Pons (tissue), 1 donor: ENCODE results near the gene USP34.
"Not testable (repeated sequence)": the region's sequence is repeated elsewhere in the genome, so short reads cannot be mapped to it uniquely, and the experiment has no call there.

Source experiments
- DNase-seq: peaks from one replicate; pipeline ENCODE4 v3.0.0-alpha.2; 2016; ENCODE audit warnings: low spot score

The USP34 gene, protein sequence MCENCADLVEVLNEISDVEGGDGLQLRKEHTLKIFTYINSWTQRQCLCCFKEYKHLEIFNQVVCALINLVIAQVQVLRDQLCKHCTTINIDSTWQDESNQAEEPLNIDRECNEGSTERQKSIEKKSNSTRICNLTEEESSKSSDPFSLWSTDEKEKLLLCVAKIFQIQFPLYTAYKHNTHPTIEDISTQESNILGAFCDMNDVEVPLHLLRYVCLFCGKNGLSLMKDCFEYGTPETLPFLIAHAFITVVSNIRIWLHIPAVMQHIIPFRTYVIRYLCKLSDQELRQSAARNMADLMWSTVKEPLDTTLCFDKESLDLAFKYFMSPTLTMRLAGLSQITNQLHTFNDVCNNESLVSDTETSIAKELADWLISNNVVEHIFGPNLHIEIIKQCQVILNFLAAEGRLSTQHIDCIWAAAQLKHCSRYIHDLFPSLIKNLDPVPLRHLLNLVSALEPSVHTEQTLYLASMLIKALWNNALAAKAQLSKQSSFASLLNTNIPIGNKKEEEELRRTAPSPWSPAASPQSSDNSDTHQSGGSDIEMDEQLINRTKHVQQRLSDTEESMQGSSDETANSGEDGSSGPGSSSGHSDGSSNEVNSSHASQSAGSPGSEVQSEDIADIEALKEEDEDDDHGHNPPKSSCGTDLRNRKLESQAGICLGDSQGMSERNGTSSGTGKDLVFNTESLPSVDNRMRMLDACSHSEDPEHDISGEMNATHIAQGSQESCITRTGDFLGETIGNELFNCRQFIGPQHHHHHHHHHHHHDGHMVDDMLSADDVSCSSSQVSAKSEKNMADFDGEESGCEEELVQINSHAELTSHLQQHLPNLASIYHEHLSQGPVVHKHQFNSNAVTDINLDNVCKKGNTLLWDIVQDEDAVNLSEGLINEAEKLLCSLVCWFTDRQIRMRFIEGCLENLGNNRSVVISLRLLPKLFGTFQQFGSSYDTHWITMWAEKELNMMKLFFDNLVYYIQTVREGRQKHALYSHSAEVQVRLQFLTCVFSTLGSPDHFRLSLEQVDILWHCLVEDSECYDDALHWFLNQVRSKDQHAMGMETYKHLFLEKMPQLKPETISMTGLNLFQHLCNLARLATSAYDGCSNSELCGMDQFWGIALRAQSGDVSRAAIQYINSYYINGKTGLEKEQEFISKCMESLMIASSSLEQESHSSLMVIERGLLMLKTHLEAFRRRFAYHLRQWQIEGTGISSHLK (N-terminal part only)

DNA sequence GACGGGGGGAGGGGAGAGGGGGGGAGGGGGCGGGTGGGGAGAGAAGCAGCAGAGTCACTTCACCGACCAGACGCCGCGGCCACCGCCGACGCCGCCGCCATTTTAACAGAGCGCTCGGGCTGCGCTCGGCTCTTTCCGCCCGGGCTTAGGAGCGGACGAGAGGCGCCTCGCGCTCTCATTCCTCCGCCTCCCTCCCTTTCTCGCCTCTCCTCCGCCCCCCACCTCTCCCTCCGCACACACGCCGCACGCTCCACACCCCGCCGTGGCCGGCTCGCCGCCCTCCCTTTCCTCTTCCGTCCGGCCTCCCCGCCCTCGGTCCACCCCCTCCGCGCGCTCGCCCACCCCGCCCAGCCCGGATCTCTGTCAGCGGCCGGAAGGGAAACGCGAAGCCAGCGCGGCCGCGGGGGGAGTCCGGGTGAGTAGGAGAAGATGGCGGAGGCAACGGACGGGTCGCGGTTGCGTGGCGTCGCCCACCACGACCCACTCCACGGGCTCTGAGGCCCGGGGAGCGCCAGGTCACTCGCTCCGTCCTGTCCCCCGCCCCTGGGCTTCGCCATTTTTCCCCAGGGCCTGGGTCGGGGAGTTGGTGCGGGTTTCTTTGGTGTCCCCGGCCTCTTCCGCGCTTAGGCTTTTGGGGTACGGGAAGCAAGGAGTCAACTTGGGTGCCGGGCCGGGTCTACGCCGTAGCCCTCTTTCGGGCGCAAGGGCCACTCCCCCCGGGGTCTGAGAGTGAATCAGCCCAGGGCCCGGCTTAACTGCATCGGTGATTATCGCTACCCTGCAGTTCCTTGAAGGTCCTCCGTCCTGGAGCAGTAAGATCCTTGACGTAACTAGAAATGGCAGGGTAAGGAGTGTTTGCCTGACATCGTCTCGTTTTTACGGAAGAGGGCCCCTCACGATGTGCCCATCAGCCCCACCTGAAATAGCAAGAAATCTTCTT lies at the start of gene USP34:
Gene USP34, minus strand, starts transcription at position 123 of the 940 bp plus-strand sequence. CDS start 395 bp downstream, outside the sequence.
- DNase-seq = peak; percentile 91

DNA sequence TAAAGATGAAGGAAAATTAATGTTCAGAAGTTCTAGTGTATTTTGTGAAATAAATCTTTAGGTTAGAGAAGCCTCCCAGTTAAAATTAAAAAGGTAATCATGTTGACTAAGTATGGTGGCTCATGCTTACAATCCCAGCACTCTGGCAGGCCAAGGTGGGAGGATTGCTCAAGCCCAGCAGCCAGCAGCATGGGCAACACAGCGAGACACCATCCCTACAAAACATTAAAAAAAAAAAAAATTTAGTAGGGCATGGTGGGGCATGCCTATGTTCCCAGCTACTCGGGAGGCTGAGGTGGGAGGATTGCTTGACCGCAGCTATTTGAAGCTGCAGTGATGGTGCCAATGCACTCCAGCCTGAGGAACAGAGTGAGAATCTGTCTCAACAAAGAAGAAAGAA lies 49.4 kb upstream of the USP34 start:
- DNase-seq = no peak

DNA sequence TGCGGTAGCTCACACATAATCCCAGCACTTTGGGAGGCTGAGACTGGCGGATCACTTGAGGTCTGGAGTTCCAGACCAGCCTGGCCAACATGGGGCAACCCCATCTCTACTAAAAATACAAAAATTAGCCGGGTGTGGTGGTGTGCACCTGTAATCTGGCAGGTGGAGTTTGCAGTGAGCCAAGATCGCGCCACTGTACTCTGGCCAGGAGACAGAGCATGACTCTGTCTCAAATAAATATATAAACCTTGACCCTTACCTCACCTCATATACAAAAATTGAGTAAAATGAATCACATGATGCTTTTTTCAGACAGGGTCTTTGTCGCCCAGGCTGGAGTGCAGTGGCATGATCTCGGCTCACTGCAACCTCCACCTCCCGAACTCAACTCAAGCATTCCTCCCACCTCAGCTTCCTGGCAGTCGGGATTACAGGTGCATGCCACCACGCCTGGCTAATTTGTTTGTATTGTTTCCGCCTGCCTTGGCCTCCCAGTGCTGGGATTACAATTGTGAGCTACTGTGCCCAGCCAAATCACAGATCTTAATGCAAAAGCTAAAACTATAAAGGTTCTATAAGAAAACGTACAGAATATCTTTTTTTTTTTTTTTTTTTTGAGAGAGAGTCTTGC lies 42.0 kb upstream of the USP34 start:
- DNase-seq = no peak

DNA sequence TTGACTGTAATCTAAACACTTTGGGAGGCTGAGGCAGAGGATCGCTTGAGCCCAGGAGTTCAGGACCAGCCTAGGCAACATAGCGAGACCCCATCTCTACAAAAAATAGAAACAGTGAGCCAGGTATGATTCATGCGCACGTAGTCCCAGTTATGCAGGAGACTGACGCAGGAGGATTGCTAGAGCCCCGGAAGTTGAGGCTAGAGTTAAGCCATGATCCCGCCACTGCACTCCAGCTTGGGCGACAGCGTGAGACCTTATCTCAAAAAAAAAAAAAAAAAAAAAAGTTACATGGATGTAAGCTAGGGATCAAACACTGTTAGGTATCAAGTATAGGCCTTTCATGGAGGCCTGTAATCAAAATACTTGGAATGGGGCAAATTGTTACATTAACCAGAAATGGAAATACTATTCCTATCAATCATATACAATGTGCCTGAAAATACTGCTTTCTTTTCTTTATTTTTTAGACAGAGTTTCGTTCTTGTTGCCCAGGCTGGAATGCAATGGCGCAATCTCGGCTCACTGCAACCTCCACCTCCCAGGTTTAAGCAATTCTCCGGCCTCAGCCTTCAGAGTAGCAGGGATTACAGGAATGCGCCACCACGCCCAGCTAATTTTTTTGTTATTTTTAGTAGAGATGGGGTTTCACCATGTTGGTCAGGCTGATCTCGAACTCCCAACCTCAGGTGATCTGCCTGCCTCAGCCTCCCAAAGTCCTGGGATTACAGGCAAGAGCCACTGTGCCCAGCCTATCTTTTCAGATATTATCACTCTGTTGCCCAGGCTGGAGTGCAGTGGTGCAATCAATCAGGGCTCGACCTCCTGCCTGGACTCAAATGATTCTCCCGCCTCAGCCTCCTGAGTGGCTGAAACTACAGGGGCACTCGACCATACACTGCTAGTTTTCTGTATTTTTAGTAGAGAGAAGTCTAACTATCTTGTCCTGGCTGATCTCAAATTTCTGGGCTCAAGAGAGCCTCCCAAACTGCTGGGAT lies 40.1 kb upstream of the USP34 start:
- no peak for DNase-seq

DNA sequence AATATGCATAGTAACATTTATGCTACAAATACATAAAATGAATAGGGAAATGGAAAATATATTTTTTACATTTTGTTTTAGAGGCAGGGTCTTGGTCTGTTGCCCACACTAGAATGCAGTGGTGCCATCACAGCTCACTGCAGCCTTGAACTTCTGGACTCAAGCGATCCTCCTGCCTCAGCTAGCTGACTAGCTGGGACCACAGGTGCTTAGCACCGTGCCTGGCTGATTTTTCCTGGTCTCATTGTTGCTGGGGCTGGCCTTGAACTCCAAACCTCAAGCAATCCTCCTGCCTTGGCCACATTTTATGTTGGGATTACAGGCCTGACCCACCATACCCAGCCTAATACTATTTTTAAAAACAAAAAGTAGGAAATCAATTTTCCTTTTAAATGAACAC lies 34.1 kb upstream of the USP34 start:
- no peak for DNase-seq

DNA sequence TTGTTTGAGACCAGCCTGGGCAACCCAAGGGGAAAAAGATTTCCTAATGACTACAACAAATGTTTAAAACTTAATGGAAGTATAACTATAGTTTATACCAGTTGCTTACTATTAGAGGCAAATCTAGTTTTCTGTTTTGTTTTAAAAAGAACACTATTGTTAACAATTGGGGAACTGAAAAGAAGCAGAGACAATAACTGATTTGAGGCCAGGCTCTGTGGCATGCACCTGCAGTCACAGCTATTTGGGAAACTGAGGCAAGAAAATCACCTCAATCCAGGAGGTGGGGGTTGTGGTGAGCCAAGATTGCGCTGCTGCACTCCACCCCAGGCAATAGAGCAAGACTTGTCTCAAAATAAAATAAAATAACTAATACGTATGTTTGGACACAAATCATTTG lies 28.2 kb upstream of the USP34 start:
- DNase-seq = no peak

DNA sequence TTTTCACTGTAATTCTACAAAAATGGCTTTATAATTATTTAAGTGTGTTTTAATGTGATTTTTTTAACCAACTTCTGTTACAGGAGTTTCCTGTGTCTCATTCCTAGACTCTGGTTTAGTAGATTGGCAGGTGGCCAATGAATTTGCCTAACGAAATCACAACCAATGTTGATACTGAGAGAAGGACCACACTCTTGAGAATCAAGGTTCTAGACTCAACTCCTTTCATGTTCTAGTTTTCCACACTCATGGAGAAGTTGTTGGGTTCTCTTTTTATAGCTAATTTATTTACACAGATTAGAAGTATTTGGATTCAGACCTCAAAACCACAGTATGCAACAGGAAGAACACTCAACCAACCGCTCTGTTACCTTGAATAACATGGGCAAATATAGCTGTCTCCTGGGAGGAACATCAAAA lies 22.6 kb upstream of the USP34 start:
- no peak for DNase-seq

DNA sequence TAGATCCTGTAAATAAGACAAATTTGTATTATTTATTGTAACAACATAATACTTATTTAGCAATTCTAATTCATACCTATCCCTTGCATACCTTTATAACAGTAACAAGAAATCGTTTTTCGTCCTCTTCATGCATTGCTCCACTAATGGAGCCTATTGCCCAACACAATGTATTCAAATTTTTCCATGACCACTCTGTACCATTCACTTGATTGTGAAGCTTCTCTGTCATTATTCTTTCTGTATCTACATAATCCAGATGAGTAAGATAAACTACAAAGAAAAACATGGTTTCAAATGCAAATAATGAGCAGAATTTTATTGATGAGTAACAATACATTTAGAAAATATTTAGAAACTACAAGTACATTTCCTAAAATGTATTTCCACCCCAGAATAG lies 21.6 kb upstream of the USP34 start:
- no peak for DNase-seq

DNA sequence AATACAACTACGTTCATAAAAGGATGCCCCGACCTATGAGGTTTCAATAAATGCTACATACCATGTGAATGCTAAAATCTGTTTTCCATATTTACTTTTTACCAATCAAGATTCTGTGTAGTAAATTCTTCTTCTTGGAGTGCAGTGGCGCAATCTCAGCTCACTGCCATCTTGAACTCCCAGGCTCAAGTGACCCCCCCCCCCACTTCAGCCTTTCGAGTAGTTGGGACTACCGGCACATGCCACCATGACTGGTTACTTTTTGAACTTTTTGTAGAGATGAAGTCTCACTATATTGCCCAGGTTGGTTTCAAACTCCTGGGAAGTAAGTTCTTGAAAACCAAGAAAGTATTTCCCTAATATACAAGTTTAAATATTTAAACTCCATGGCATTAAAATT lies 14.4 kb upstream of the USP34 start:
- DNase-seq = no peak

DNA sequence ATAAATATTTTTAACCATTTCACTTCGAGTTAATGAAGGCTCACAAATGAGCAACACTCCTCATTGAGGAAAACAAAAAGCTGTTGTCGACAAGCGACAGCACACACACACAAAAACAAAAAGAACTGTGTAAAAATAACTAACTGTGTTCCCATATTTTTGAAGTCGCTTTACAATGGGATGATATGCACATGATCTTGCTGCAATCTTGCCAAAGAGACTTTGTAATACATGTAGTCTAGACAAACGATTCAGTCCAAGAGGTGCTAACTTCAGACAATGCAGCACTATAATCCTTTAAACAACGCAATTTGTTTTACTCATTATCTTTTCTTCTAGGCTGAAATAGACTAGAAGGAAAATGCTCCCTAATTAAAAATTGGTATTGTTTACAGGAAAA lies 7.2 kb upstream of the USP34 start:
- peak; percentile 76 for DNase-seq

DNA sequence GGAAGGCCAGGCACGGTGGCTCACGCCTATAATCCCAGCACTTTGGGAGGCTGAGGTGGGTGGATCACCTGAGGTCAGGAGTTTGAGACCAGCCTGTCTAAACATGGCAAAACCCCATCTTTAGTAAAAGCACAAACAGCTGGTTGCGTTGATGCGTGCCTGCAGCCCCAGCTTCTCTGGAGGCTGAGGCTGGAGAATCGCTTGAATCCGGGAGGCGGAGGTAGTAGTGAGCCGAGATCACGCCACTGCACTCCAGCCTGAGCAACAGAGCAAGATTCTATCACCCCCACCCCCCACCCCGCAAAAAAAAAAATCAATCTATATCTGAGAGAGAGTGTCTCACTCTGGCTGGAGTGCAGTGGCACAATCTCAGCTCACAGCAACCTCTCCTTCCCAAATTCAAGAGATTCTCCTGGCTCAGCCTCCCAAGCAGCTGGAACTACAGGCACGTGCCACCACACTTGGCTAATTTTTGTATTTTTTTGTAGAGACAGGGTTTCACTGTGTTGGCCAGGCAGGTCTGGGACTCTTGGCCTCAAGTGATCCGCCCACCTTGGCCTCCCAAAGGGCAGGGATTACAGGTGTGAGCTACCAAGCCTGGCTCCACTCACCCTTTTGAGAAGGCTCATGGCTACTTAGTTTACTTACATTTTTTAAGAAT lies 6.2 kb upstream of the USP34 start:
- DNase-seq = not testable (repeated sequence)

DNA sequence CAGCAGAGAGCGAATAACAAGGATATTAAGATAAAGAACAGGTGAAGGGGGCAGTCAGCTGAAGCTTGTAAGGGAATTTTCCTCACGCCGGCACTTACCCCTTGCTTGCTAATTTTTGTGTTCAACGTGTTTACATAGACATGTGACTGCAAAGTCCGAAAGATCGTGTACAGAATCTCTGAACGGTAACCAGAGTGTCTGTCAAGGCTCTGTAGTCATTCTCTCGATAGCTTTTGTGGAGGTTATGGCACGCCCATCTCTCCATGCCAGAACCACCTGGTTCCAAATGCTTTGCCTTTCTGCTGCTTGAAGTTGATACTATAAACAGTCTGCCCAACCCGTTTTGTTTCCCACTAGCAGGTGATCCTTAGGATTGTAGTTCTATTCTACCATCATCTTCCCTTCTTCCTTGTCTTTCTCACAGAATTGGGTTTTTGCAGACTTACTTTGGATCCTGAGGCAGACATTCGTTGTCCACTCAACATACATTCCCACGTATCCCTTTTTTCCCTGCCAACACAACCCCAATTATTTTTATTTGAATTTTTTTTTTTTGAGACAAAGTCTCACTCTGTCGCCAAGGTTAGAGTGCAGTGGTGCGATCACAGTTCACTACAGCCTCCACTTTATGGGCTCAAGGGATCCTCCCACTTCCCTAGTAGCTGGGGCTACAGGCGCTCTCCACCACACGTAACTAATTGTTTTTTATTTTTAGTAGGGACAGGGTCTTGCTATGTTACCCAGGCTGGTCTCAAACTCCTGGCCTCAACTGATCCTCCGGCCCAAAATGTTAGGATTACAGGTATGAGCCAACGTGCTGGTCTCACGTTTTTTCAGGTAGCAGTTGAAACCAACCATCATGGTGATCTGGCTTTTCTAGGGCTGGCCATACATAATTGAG lies 1.3 kb upstream of the USP34 start:
- peak; percentile 60 for DNase-seq

DNA sequence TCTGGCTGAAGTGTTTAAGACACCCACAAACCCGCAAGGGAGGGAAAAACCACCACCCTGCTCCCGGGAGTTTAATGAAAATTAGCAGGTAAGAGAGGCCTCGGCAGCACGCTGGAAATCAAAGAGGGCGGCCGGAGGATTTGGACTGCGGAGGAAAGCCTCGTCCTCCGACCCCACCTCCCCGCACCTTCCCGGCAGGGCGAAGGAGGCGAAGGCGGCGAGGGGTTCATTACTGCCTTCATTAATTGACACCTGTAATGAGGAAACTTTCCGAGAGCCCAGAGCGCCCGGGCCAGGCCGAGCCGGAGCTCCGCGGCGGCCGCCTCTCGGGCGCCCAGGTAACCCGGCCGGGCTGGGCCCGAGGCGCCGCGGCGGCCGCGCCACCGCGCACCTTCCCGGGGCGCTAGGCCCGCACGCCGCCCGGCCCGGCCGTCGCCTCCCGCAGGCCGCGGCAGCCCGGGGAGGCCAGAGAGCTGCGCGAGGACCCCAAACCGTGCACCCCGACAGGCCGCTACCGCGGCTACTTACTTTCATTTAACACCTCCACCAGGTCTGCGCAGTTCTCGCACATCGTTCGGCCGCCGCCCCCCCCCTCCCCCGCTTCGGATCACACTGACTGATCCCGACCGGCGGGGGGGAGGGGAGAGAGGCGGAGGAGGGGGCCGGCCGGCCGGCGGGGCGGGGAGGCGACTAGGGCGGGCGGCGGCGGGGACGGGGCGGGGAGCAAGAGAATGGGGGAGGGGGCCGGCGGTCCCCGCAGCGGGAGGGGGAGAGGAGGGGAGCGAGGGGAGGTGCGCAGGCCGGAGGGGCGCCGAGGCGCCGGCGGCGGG lies 550 bp downstream of the USP34 start:
- DNase-seq = peak; percentile 67

DNA sequence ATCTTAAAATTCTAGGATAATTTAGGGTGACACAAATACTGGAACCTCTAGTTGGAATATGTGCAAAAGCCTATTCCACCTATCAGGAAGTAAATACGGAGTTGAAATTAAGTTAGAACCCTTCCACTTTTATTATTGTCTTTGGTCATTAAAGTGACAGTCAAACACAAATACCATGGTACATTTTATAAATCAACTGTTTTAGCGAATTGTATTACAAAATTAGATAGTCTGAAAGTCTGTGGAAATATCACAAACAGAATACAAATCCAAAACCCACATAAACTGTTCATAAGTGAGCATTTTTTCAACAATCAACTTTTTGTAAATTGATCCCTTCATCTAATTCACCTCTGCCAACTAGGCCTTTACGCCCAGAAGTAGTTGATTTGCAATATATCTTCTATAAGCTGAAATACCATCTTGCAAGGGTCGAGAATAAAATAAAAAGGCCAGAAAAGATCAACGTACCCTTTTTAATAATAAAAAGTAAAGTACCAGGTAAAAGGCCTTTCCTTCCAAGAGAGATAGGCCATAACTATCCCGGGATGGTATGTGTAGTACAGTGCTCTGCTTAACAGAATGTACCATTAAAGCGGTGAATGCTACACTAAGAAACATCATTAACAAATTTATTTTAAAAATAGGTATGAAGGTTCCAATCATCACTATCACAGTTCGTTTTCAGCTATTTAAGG lies 1.3 kb downstream of the USP34 start:
- DNase-seq = peak; percentile 26

DNA sequence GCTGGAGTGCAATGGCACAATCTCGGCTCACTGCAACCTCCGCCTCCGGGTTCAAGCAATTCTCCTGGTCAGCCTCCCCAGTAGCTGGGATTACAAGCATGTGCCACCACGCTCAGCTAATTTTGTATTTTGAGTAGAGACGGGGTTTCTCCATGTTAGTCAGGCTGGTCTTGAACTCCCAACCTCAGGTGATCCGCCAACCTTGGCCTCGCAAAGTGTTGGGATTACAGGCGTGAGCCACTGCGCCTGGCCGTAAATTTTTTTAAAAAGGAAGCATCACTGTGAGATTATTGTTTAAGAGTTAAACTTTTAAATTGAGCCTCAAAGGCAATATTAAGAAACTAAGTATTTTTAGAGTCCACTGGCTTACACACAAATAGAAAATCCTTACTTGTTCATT lies 2.7 kb downstream of the USP34 start:
- DNase-seq = not testable (repeated sequence)

DNA sequence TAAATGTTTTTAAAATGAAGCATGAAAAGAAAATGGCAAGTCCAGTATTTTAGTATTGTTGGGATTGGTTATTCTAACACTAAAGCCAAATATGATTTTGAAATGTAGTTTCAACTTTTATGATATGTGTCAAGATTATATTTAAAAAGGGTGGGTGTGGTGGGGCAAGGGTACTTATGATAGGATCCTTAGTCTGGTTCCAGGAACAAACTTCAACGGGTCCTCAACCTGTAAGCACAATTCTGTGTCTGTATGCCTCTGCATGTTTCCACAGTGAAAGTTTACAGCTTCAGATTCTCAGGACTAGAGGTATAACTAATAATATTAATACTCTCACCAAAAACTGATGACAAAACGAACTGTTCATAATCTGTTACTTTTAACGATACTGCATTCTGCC lies 5.8 kb downstream of the USP34 start:
- DNase-seq = no peak
